A204.1 (cell line): ENCODE data around the gene LIN28A.
"Not testable (repeated sequence)": the region's sequence is repeated elsewhere in the genome, so short reads cannot be mapped to it uniquely, and the experiment has no call there.

ENCODE experiments used
- FAIRE-seq: peaks from 2 replicates; lab custom pipeline; 2012; peaks lifted over from hg19 to GRCh38; lab: Jason Lieb, UNC

Gene LIN28A

GRCh38 chr1:26410706-26411623 is at the start of gene LIN28A:
TSS of gene LIN28A (plus strand) at chr1:26410817. CDS start at chr1:26410892, 75 bp downstream.
- no peak for FAIRE-seq

- FAIRE-seq: no peak
These were observed 49.0 kb upstream of the LIN28A start for GRCh38 chr1:26361605-26362122.

- FAIRE-seq: no peak
These were observed 48.3 kb upstream of the LIN28A start for GRCh38 chr1:26362331-26362730.

- no peak for FAIRE-seq
These were observed 46.8 kb upstream of the LIN28A start for GRCh38 chr1:26363549-26364448.

GRCh38 chr1:26364956-26365355 is 45.7 kb upstream of the LIN28A start:
- no peak for FAIRE-seq

- no peak for FAIRE-seq
These were observed 43.2 kb upstream of the LIN28A start for GRCh38 chr1:26367441-26367840.

GRCh38 chr1:26368006-26368405 is 42.6 kb upstream of the LIN28A start:
- no peak for FAIRE-seq

- FAIRE-seq: no peak
These were observed 42.1 kb upstream of the LIN28A start for GRCh38 chr1:26368486-26368885.

- FAIRE-seq: no peak
These were observed 39.8 kb upstream of the LIN28A start for GRCh38 chr1:26370591-26371382.

GRCh38 chr1:26372039-26372438 is 38.6 kb upstream of the LIN28A start:
- FAIRE-seq: no peak

- not testable (repeated sequence) for FAIRE-seq
These were observed 38.0 kb upstream of the LIN28A start, which contains the start of gene ZNF683 for GRCh38 chr1:26372611-26373010. TSS of gene ZNF683 (minus strand) at chr1:26372750. CDS start at chr1:26368571, 4,179 bp downstream.

GRCh38 chr1:26373281-26373680 is 37.3 kb upstream of the LIN28A start:
- no peak for FAIRE-seq

GRCh38 chr1:26373789-26374188 is 36.8 kb upstream of the LIN28A start:
- no peak for FAIRE-seq

- not testable (repeated sequence) for FAIRE-seq
These were observed 36.3 kb upstream of the LIN28A start for GRCh38 chr1:26374361-26374760.

- FAIRE-seq: no peak
These were observed 35.5 kb upstream of the LIN28A start for GRCh38 chr1:26375081-26375480.

GRCh38 chr1:26376050-26376449 is 34.6 kb upstream of the LIN28A start:
- no peak for FAIRE-seq

- FAIRE-seq: no peak
These were observed 32.3 kb upstream of the LIN28A start for GRCh38 chr1:26378088-26378878.

- no peak for FAIRE-seq
These were observed 31.8 kb upstream of the LIN28A start for GRCh38 chr1:26378879-26379251.

GRCh38 chr1:26384076-26384475 is 26.5 kb upstream of the LIN28A start:
- no peak for FAIRE-seq

- FAIRE-seq: not testable (repeated sequence)
These were observed 25.6 kb upstream of the LIN28A start for GRCh38 chr1:26385063-26385462.

- FAIRE-seq: no peak
These were observed 23.2 kb upstream of the LIN28A start for GRCh38 chr1:26387447-26387846.
